Measurements from ENCODE around the gene KLHL12.

The KLHL12 gene

GRCh38 chr1:202926581-202927491 lies at the start of gene KLHL12:
Gene KLHL12 (minus strand): TSS chr1:202927234. CDS start chr1:202925162, 2,072 bp downstream.
- H3F3A ChIP-seq (ENCODE audit: control insufficient read depth, insufficient read depth): no peaks in the 10 kb centered on the region
- peak within 1 kb of the TSS; percentile 86 for H3K4me3 ChIP-seq (ENCODE audit: low read length)
- H3K4me1 ChIP-seq (ENCODE audit: control insufficient read depth, low read length): peaks cover 37% of the 10 kb centered on the region
- peak within 1 kb of the TSS; percentile 69 for H3K4me2 ChIP-seq (ENCODE audit: low read length)
- peak within 1 kb of the TSS; percentile 63 for H3K27ac ChIP-seq (ENCODE audit: low read depth, low read length)
- peaks cover 44% of the 10 kb centered on the region for H3K79me2 ChIP-seq (ENCODE audit: control insufficient read depth, low read length)
- H3K27me3 ChIP-seq (ENCODE audit: control insufficient read depth, low read length): no peaks in the 10 kb centered on the region
- TF ChIP-seq, protein P1, sequence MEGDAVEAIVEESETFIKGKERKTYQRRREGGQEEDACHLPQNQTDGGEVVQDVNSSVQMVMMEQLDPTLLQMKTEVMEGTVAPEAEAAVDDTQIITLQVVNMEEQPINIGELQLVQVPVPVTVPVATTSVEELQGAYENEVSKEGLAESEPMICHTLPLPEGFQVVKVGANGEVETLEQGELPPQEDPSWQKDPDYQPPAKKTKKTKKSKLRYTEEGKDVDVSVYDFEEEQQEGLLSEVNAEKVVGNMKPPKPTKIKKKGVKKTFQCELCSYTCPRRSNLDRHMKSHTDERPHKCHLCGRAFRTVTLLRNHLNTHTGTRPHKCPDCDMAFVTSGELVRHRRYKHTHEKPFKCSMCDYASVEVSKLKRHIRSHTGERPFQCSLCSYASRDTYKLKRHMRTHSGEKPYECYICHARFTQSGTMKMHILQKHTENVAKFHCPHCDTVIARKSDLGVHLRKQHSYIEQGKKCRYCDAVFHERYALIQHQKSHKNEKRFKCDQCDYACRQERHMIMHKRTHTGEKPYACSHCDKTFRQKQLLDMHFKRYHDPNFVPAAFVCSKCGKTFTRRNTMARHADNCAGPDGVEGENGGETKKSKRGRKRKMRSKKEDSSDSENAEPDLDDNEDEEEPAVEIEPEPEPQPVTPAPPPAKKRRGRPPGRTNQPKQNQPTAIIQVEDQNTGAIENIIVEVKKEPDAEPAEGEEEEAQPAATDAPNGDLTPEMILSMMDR (IDR thresholded peaks at IDR 0.05; ENCODE audit: low read depth, low read length, poor library complexity, severe bottlenecking): peak; percentile 63
- TF ChIP-seq EZH2phosphoT487 (IDR thresholded peaks at IDR 0.05; ENCODE audit: borderline replicate concordance, low read length): no peak
- no peaks in the 10 kb centered on the region for H4K20me1 ChIP-seq (ENCODE audit: control insufficient read depth, insufficient read depth, low read depth, low read length)
- H3K9me3 ChIP-seq (ENCODE audit: control insufficient read depth, insufficient read depth, low read length): no peaks in the 10 kb centered on the region
- H3K9me2 ChIP-seq (replicated peaks; ENCODE audit: control insufficient read depth, low read length): no peaks in the 10 kb centered on the region
- H3K36me3 ChIP-seq (ENCODE audit: control insufficient read depth, low read length): peaks cover 30% of the 10 kb centered on the region

DNA sequence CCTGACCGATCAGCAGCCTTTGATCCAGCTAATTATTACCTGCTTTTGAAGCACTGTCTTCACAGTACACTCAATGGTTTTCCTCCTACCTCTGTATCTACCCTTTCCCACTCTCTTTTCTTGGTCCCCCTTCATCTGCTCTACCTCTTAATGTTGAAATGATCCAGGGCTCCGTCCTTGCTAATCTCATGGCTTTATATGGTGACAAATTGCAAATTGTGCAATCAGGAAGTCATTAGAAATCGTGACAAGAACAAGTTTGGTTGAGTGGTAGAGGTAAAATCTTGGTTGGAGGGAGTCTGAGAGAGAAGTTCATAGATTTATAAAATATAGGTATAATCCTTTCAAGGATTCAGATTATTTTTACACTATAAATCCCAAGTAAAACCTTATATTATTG lies 49.6 kb upstream of the KLHL12 start:
- TF ChIP-seq, protein P1 (IDR thresholded peaks at IDR 0.05; ENCODE audit: low read depth, low read length, poor library complexity, severe bottlenecking): no peak
- TF ChIP-seq EZH2phosphoT487 (IDR thresholded peaks at IDR 0.05; ENCODE audit: borderline replicate concordance, low read length): no peak
- Histone ChIP-seq H3K4me1 (ENCODE audit: control insufficient read depth, low read length) (no peaks in the 10 kb centered on the region), H4K20me1 (ENCODE audit: control insufficient read depth, insufficient read depth, low read depth, low read length) (no peaks in the 10 kb centered on the region), H3K36me3 (ENCODE audit: control insufficient read depth, low read length) (no peaks in the 10 kb centered on the region), H3F3A (ENCODE audit: control insufficient read depth, insufficient read depth) (no peaks in the 10 kb centered on the region), H3K27ac (ENCODE audit: low read depth, low read length) (no peak overlapping the region), H3K27me3 (ENCODE audit: control insufficient read depth, low read length) (peaks cover 22% of the 10 kb centered on the region), H3K4me2 (ENCODE audit: low read length) (no peak overlapping the region), H3K4me3 (ENCODE audit: low read length) (no peak overlapping the region), H3K79me2 (ENCODE audit: control insufficient read depth, low read length) (no peaks in the 10 kb centered on the region), H3K9me3 (ENCODE audit: control insufficient read depth, insufficient read depth, low read length) (no peaks in the 10 kb centered on the region), H3K9me2 (replicated peaks; ENCODE audit: control insufficient read depth, low read length) (no peaks in the 10 kb centered on the region)

- Histone ChIP-seq H3K9me2 (replicated peaks; ENCODE audit: control insufficient read depth, low read length) (no peaks in the 10 kb centered on the region), H3K79me2 (ENCODE audit: control insufficient read depth, low read length) (no peaks in the 10 kb centered on the region), H4K20me1 (ENCODE audit: control insufficient read depth, insufficient read depth, low read depth, low read length) (no peaks in the 10 kb centered on the region), H3K27me3 (ENCODE audit: control insufficient read depth, low read length) (peaks cover 22% of the 10 kb centered on the region), H3K4me3 (ENCODE audit: low read length) (no peak overlapping the region), H3K36me3 (ENCODE audit: control insufficient read depth, low read length) (no peaks in the 10 kb centered on the region), H3K27ac (ENCODE audit: low read depth, low read length) (no peak overlapping the region), H3K4me2 (ENCODE audit: low read length) (no peak overlapping the region), H3F3A (ENCODE audit: control insufficient read depth, insufficient read depth) (no peaks in the 10 kb centered on the region), H3K4me1 (ENCODE audit: control insufficient read depth, low read length) (no peaks in the 10 kb centered on the region), H3K9me3 (ENCODE audit: control insufficient read depth, insufficient read depth, low read length) (no peaks in the 10 kb centered on the region)
- TF ChIP-seq, protein P1 (IDR thresholded peaks at IDR 0.05; ENCODE audit: low read depth, low read length, poor library complexity, severe bottlenecking): no peak
- TF ChIP-seq EZH2phosphoT487 (IDR thresholded peaks at IDR 0.05; ENCODE audit: borderline replicate concordance, low read length): no peak
These were observed 47.8 kb upstream of the KLHL12 start for GRCh38 chr1:202974856-202975255.

Data from DOHH2 (cell line).